ENCODE data around the gene ALOX15. TPM values are rescaled to one million over a fixed set of nuclear protein-coding genes. Genes with fewer than 3 reads are reported as not detected.

Gene ALOX15
- total and polyA plus RNA-seq, 2 donors (not counting 1 experiment from before 2014, with no cell fraction given): not detected

GRCh38 chr17:4664230-4664629 lies 22.8 kb upstream of the ALOX15 start:
- Histone ChIP-seq H3K4me3 (replicated peaks in 1 of 4; ENCODE audit: control extremely low read depth in 1 of 4, insufficient read depth in 1 of 4, low read depth in 3 of 4, low read length in 4 of 4) (no peak overlapping the region), H3K27me3 (ENCODE audit: control insufficient read depth, insufficient read depth, low read length) (peaks cover 9% of the 10 kb centered on the region), H2AFZ (ENCODE audit: low read length) (no peak overlapping the region), H3K27ac (ENCODE audit: insufficient read depth, low read length) (no peak overlapping the region), H3K36me3 (ENCODE audit: control insufficient read depth, insufficient read depth, low read length) (no peaks in the 10 kb centered on the region), H3K9ac (ENCODE audit: insufficient read depth, low read length) (no peak overlapping the region), H3K4me1 (ENCODE audit: control insufficient read depth, extremely low read depth, insufficient read depth, low read length) (no peaks in the 10 kb centered on the region), H4K20me1 (ENCODE audit: control insufficient read depth, extremely low read depth, insufficient read depth, low read length) (no peaks in the 10 kb centered on the region), H3K4me2 (ENCODE audit: extremely low read depth, insufficient read depth, low read length) (no peak overlapping the region), H3K9me3 (ENCODE audit: control insufficient read depth, insufficient read depth, low read depth, low read length) (no peaks in the 10 kb centered on the region), H3K79me2 (ENCODE audit: control insufficient read depth, insufficient read depth, low read length) (no peaks in the 10 kb centered on the region)
- TF ChIP-seq CTCF (conservative IDR thresholded peaks at IDR 0.05 in 1 of 2, IDR thresholded peaks at IDR 0.05 in 1 of 2; ENCODE audit: low read depth in 1 of 2, low read length in 2 of 2) (no peak), EZH2 (IDR thresholded peaks at IDR 0.05; ENCODE audit: low read length, missing control alignments) (no peak)
- no peak for DNase-seq (ENCODE audit: low read depth in 2 of 2)

- DNase-seq (ENCODE audit: low read depth in 2 of 2): no peak
- Histone ChIP-seq H2AFZ (ENCODE audit: low read length) (no peak overlapping the region), H3K27me3 (ENCODE audit: control insufficient read depth, insufficient read depth, low read length) (peaks cover 9% of the 10 kb centered on the region), H3K4me1 (ENCODE audit: control insufficient read depth, extremely low read depth, insufficient read depth, low read length) (no peaks in the 10 kb centered on the region), H3K36me3 (ENCODE audit: control insufficient read depth, insufficient read depth, low read length) (no peaks in the 10 kb centered on the region), H3K4me3 (replicated peaks in 1 of 4; ENCODE audit: control extremely low read depth in 1 of 4, insufficient read depth in 1 of 4, low read depth in 3 of 4, low read length in 4 of 4) (no peak overlapping the region), H4K20me1 (ENCODE audit: control insufficient read depth, extremely low read depth, insufficient read depth, low read length) (no peaks in the 10 kb centered on the region), H3K9me3 (ENCODE audit: control insufficient read depth, insufficient read depth, low read depth, low read length) (no peaks in the 10 kb centered on the region), H3K27ac (ENCODE audit: insufficient read depth, low read length) (no peak overlapping the region), H3K9ac (ENCODE audit: insufficient read depth, low read length) (no peak overlapping the region), H3K79me2 (ENCODE audit: control insufficient read depth, insufficient read depth, low read length) (no peaks in the 10 kb centered on the region), H3K4me2 (ENCODE audit: extremely low read depth, insufficient read depth, low read length) (no peak overlapping the region)
- TF ChIP-seq EZH2 (IDR thresholded peaks at IDR 0.05; ENCODE audit: low read length, missing control alignments) (no peak), CTCF (conservative IDR thresholded peaks at IDR 0.05 in 1 of 2, IDR thresholded peaks at IDR 0.05 in 1 of 2; ENCODE audit: low read depth in 1 of 2, low read length in 2 of 2) (no peak)
These were observed 22.2 kb upstream of the ALOX15 start for GRCh38 chr17:4663711-4664110.

GRCh38 chr17:4658478-4659305 lies 17.2 kb upstream of the ALOX15 start:
- Histone ChIP-seq H3K4me2 (ENCODE audit: extremely low read depth, insufficient read depth, low read length) (no peak overlapping the region), H3K27ac (ENCODE audit: insufficient read depth, low read length) (no peak overlapping the region), H3K4me3 (replicated peaks in 1 of 4; ENCODE audit: control extremely low read depth in 1 of 4, insufficient read depth in 1 of 4, low read depth in 3 of 4, low read length in 4 of 4) (no peak overlapping the region), H3K4me1 (ENCODE audit: control insufficient read depth, extremely low read depth, insufficient read depth, low read length) (no peaks in the 10 kb centered on the region), H3K36me3 (ENCODE audit: control insufficient read depth, insufficient read depth, low read length) (no peaks in the 10 kb centered on the region), H3K79me2 (ENCODE audit: control insufficient read depth, insufficient read depth, low read length) (no peaks in the 10 kb centered on the region), H3K9me3 (ENCODE audit: control insufficient read depth, insufficient read depth, low read depth, low read length) (no peaks in the 10 kb centered on the region), H4K20me1 (ENCODE audit: control insufficient read depth, extremely low read depth, insufficient read depth, low read length) (no peaks in the 10 kb centered on the region), H3K9ac (ENCODE audit: insufficient read depth, low read length) (no peak overlapping the region), H2AFZ (ENCODE audit: low read length) (no peak overlapping the region), H3K27me3 (ENCODE audit: control insufficient read depth, insufficient read depth, low read length) (peaks cover 4% of the 10 kb centered on the region)
- TF ChIP-seq EZH2 (IDR thresholded peaks at IDR 0.05; ENCODE audit: low read length, missing control alignments): no peak
- TF ChIP-seq CTCF (conservative IDR thresholded peaks at IDR 0.05 in 1 of 2, IDR thresholded peaks at IDR 0.05 in 1 of 2; ENCODE audit: low read depth in 1 of 2, low read length in 2 of 2): no peak
- DNase-seq (ENCODE audit: low read depth in 2 of 2): peak; percentile 10 to 76
